HepG2 (cell line): Measurements from ENCODE around the gene MYH16. TPM values are rescaled to one million over a fixed set of nuclear protein-coding genes. Genes with fewer than 3 reads are reported as not detected.

Experiments
- ATF4 ChIP-seq, 2 experiments: fragments of 450-650 bp in 1 of 2; sonication (generic) in 1 of 2; formaldehyde crosslinking; IDR thresholded peaks; 2 replicates each; pipeline versions ENCODE4 v1.5.0 to v1.8.0; 2020 to 2022; ENCODE audit warnings: mild to moderate bottlenecking in 1 of 2, missing genetic modification reagents in 1 of 2
- FOXO1 ChIP-seq: sonication (generic); formaldehyde crosslinking; IDR thresholded peaks from 2 replicates; pipeline ENCODE4 v1.4.0; 2020; ENCODE audit warnings: missing genetic modification reagents
- GATAD1 ChIP-seq: IDR thresholded peaks from 2 replicates; pipeline ENCODE4 v1.6.1; 2016; ENCODE audit warnings: missing genetic modification reagents, missing compliant biosample characterization
- HNF1B ChIP-seq: sonication (generic); formaldehyde crosslinking; IDR thresholded peaks from 2 replicates; pipeline ENCODE4 v1.5.1; 2020; ENCODE audit warnings: mild to moderate bottlenecking, moderate library complexity, missing genetic modification reagents
- HOXA5 ChIP-seq: sonication (generic); formaldehyde crosslinking; IDR thresholded peaks from 2 replicates; pipeline ENCODE4 v1.4.0; 2020; ENCODE audit warnings: missing genetic modification reagents
- IRF9 ChIP-seq: sonication (generic); formaldehyde crosslinking; IDR thresholded peaks from 2 replicates; pipeline ENCODE4 v1.8.0; 2022; ENCODE audit warnings: missing genetic modification reagents, mild to moderate bottlenecking, borderline replicate concordance
- MEIS2 ChIP-seq: sonication (generic); formaldehyde crosslinking; IDR thresholded peaks from 2 replicates; pipeline ENCODE4 v1.9.0; 2021; ENCODE audit warnings: mild to moderate bottlenecking, missing genetic modification reagents
- NR2C2 ChIP-seq: sonication (generic); formaldehyde crosslinking; IDR thresholded peaks from 2 replicates; pipeline ENCODE4 v1.4.0; 2020; ENCODE audit warnings: missing genetic modification reagents, mild to moderate bottlenecking, moderate library complexity, borderline replicate concordance
- SNRNP70 ChIP-seq: fragments of 200-400 bp; formaldehyde crosslinking; IDR thresholded peaks from 2 replicates; pipeline ENCODE4 v1.6.1; 2017; ENCODE audit warnings: mild to moderate bottlenecking, low read depth, low read length, moderate library complexity
- STAG1 ChIP-seq: sonication (generic); formaldehyde crosslinking; IDR thresholded peaks from 2 replicates; pipeline ENCODE4 v1.4.0; 2020; ENCODE audit warnings: missing genetic modification reagents
- ZIK1 ChIP-seq: sonication (generic); formaldehyde crosslinking; IDR thresholded peaks from 2 replicates; pipeline ENCODE4 v1.5.0; 2020; ENCODE audit warnings: mild to moderate bottlenecking, low read depth, missing genetic modification reagents, borderline replicate concordance
- ZMYM2 ChIP-seq: sonication (generic); formaldehyde crosslinking; IDR thresholded peaks from 2 replicates; pipeline ENCODE4 v1.8.0; 2022; ENCODE audit warnings: mild to moderate bottlenecking, missing genetic modification reagents
- ZNF143 ChIP-seq: sonication (generic); formaldehyde crosslinking; IDR thresholded peaks from 2 replicates; pipeline ENCODE4 v1.4.0; 2020; ENCODE audit warnings: missing genetic modification reagents
- ZNF333 ChIP-seq: sonication (generic); formaldehyde crosslinking; IDR thresholded peaks from 2 replicates; pipeline ENCODE4 v1.4.0; 2020; ENCODE audit warnings: mild to moderate bottlenecking, missing genetic modification reagents, borderline replicate concordance
- ZNF337 ChIP-seq: sonication (generic); formaldehyde crosslinking; IDR thresholded peaks from 2 replicates; pipeline ENCODE4 v1.5.1; 2020; ENCODE audit warnings: missing genetic modification reagents, low read depth, mild to moderate bottlenecking, borderline replicate concordance
- ZNF549 ChIP-seq: sonication (generic); formaldehyde crosslinking; IDR thresholded peaks from 2 replicates; pipeline ENCODE4 v1.5.0; 2020; ENCODE audit warnings: missing genetic modification reagents
- ZNF589 ChIP-seq: sonication (generic); formaldehyde crosslinking; conservative IDR thresholded peaks from 2 replicates; pipeline ENCODE4 v1.8.0; 2022; ENCODE audit warnings: mild to moderate bottlenecking, moderate library complexity, missing genetic modification reagents
- ZNF691 ChIP-seq: sonication (generic); formaldehyde crosslinking; IDR thresholded peaks from 2 replicates; pipeline ENCODE4 v1.4.0; 2020; ENCODE audit warnings: missing genetic modification reagents, low read depth, mild to moderate bottlenecking, borderline replicate concordance
- ZNF746 ChIP-seq: sonication (generic); formaldehyde crosslinking; IDR thresholded peaks from 2 replicates; pipeline ENCODE4 v1.8.0; 2022; ENCODE audit warnings: mild to moderate bottlenecking, missing genetic modification reagents
- ZNF776 ChIP-seq: sonication (generic); formaldehyde crosslinking; IDR thresholded peaks from 2 replicates; pipeline ENCODE4 v1.4.0; 2020; ENCODE audit warnings: mild to moderate bottlenecking, missing genetic modification reagents
- polyA plus RNA-seq, 8 experiments: library from polyadenylated mRNA; depleted of rRNA in 3 of 8; stranded (reverse) in 7 of 8; unstranded in 1 of 8; fragments of >200 nt; fragmentation: Illumina TruSeq in 4 of 8; extraction: Trizol in 4 of 8; gene quantifications; 2 replicates each; pipeline versions ENCODE4 v1.2.1 to v1.2.3, GENCODE V29; 2011 to 2016; ENCODE audit warnings: low read depth in 4 of 8, missing spikeins in 1 of 8, mixed read lengths in 1 of 8; ENCODE audit not compliant: insufficient read depth in 1 of 8
- total RNA-seq, 5 experiments: library from RNA; depleted of rRNA; stranded (reverse); fragments of >200 nt; fragmentation: Illumina TruSeq; extraction: Trizol; gene quantifications; 2 replicates each; pipeline ENCODE4 v1.2.3, GENCODE V29; 2016; ENCODE audit warnings: low read depth in 1 of 5
- TF ChIP-seq, protein P1 (sequence below): sonication (generic); formaldehyde crosslinking; IDR thresholded peaks from 2 replicates; pipeline ENCODE4 v1.5.0; 2020; ENCODE audit warnings: missing genetic modification reagents
- TF ChIP-seq, protein P2 (sequence below): sonication (generic); formaldehyde crosslinking; IDR thresholded peaks from 2 replicates; pipeline ENCODE4 v1.8.1; 2023; ENCODE audit warnings: mild to moderate bottlenecking, missing genetic modification reagents

The MYH16 gene
- total and polyA plus RNA-seq, 2 of the 13 experiments (the other 11 are each of a cell fraction or from before 2014, with no cell fraction given), result 0.05 to 0.15 TPM

DNA sequence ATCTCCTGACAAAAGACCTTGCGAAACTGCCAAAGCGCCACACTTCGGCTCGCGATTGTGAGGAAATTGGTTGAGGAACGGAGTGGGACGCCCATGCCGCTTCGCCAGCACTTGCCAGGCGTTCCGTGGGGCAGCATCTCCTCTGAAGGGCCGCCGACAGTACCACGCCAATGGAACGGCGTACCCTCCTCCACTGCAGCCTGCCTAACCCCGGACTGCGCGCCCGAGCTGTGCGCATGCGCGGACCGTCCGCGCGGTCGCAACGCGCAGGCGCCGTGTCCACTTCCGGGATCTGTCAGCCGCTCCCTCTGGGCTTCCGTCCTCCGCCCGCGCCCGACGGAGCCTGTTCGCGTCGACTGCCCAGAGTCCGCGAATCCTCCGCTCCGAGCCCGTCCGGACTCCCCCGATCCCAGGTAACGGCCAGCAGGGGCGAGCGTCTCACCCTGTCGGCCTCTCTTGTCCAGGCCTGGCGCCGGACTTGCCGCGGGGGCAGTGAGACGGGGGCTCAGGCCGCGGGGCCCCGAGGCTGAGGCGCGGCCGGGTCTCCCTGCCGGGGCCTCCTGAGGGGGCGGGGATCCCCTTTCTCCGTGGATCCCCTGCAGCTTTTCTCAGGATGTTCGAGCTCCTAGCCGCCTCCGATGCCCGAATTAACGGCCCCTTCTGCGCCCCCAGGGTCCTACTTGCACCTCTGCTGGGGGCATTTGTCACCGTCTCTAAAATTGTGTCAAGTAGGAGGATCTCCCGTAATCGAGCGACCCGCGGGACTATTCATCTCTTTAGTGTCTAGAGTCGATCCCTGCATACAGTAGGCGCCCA lies 53.2 kb downstream of the MYH16 start, which contains the start of gene ARPC1A (continued):
- TF ChIP-seq ATF4 (CRISPR knock-in tag; IDR thresholded peaks at IDR 0.05), result no peak
- TF ChIP-seq ZIK1 (CRISPR knock-in tag), result peak; percentile 91; the same call in 1 of the 2 replicates
- no peak; the same call in 1 of the 2 replicates for TF ChIP-seq ZNF691
- peak; percentile 60; the same call in 1 of the 2 replicates for TF ChIP-seq ZNF776
- TF ChIP-seq ZNF549 (CRISPR knock-in tag), result 0 out of 2 replicates have a peak, but pooled peaks have one; percentile 78
- peak; percentile 79 for TF ChIP-seq MEIS2 (CRISPR knock-in tag)
- peak; percentile 41; the same call in 1 of the 2 replicates for TF ChIP-seq FOXO1
- TF ChIP-seq ZNF746 (CRISPR knock-in tag), result no peak
- TF ChIP-seq, protein P1, sequence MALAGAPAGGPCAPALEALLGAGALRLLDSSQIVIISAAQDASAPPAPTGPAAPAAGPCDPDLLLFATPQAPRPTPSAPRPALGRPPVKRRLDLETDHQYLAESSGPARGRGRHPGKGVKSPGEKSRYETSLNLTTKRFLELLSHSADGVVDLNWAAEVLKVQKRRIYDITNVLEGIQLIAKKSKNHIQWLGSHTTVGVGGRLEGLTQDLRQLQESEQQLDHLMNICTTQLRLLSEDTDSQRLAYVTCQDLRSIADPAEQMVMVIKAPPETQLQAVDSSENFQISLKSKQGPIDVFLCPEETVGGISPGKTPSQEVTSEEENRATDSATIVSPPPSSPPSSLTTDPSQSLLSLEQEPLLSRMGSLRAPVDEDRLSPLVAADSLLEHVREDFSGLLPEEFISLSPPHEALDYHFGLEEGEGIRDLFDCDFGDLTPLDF, result peak; percentile 95
- peak; percentile 56; the same call in 1 of the 2 replicates for TF ChIP-seq NR2C2 (CRISPR knock-in tag)
- peak; percentile 82 for TF ChIP-seq HNF1B (CRISPR knock-in tag)
- TF ChIP-seq ZNF337 (CRISPR knock-in tag), result peak; percentile 86; the same call in 1 of the 2 replicates
- TF ChIP-seq ZNF589 (CRISPR knock-in tag), result 0 out of 2 replicates have a peak, but pooled peaks have one; percentile 28
- 0 out of 2 replicates have a peak, but pooled peaks have one; percentile 34 for TF ChIP-seq ZMYM2 (CRISPR knock-in tag)
- TF ChIP-seq, protein P2, sequence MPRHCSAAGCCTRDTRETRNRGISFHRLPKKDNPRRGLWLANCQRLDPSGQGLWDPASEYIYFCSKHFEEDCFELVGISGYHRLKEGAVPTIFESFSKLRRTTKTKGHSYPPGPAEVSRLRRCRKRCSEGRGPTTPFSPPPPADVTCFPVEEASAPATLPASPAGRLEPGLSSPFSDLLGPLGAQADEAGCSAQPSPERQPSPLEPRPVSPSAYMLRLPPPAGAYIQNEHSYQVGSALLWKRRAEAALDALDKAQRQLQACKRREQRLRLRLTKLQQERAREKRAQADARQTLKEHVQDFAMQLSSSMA (CRISPR knock-in tag), result no peak
- TF ChIP-seq STAG1, result 0 out of 2 replicates have a peak, but pooled peaks have one; percentile 18
- peak; percentile 88 for TF ChIP-seq HOXA5 (CRISPR knock-in tag)
- TF ChIP-seq ZNF333 (CRISPR knock-in tag), result peak; percentile 56; the same call in 1 of the 2 replicates
- peak; percentile 94 for TF ChIP-seq IRF9 (CRISPR knock-in tag)
- no peak for TF ChIP-seq SNRNP70
- peak; percentile 59 for TF ChIP-seq ZNF143 (CRISPR knock-in tag)
- peak; percentile 94 for TF ChIP-seq GATAD1
